ENCODE measurements around the gene CACNB1. TPM values are rescaled to one million over a fixed set of nuclear protein-coding genes. Genes with fewer than 3 reads are reported as not detected.
A peak's percentile ranks its signal among the peaks of the same experiment; 100 is the strongest.

The CACNB1 gene
- total and polyA plus RNA-seq, 9 donors, result 114 to 227 (median 198) TPM

GRCh38 chr17:39144416-39144840 is 53.0 kb downstream of the CACNB1 start:
- H3K27ac ChIP-seq (ENCODE audit: low read length), result peak overlapping the region; percentile 97

GRCh38 chr17:39143552-39144093 is 53.8 kb downstream of the CACNB1 start:
- Histone ChIP-seq H3K27me3 (ENCODE audit: control insufficient read depth, insufficient read depth, low read length) (no peaks in the 10 kb centered on the region), H3K4me1 (ENCODE audit: control insufficient read depth, insufficient read depth, low read length) (peaks cover 24% of the 10 kb centered on the region), H3K36me3 (ENCODE audit: control insufficient read depth, insufficient read depth, low read length) (no peaks in the 10 kb centered on the region), H3K4me3 (ENCODE audit: low read length) (no peak overlapping the region), H3K27ac (ENCODE audit: low read length) (peak overlapping the region; percentile 97), H3K9me3 (replicated peaks; ENCODE audit: control insufficient read depth, low read depth, low read length) (no peaks in the 10 kb centered on the region)
- DNase-seq, result peak; percentile 92
- 24% methylated on average over 4 of the region's 7 CpGs for WGBS (ENCODE audit: insufficient coverage)

More at GRCh38 chr17:39144416-39144840, 53.0 kb downstream of the CACNB1 start:
- Histone ChIP-seq H3K27me3 (ENCODE audit: control insufficient read depth, insufficient read depth, low read length) (peaks cover 6% of the 10 kb centered on the region), H3K4me1 (ENCODE audit: control insufficient read depth, insufficient read depth, low read length) (peaks cover 26% of the 10 kb centered on the region), H3K36me3 (ENCODE audit: control insufficient read depth, insufficient read depth, low read length) (no peaks in the 10 kb centered on the region), H3K9me3 (replicated peaks; ENCODE audit: control insufficient read depth, low read depth, low read length) (no peaks in the 10 kb centered on the region), H3K4me3 (ENCODE audit: low read length) (no peak overlapping the region)
- peak; percentile 99 for DNase-seq
- 1% methylated on average over 7 of the region's 9 CpGs for WGBS (ENCODE audit: insufficient coverage)

DNA sequence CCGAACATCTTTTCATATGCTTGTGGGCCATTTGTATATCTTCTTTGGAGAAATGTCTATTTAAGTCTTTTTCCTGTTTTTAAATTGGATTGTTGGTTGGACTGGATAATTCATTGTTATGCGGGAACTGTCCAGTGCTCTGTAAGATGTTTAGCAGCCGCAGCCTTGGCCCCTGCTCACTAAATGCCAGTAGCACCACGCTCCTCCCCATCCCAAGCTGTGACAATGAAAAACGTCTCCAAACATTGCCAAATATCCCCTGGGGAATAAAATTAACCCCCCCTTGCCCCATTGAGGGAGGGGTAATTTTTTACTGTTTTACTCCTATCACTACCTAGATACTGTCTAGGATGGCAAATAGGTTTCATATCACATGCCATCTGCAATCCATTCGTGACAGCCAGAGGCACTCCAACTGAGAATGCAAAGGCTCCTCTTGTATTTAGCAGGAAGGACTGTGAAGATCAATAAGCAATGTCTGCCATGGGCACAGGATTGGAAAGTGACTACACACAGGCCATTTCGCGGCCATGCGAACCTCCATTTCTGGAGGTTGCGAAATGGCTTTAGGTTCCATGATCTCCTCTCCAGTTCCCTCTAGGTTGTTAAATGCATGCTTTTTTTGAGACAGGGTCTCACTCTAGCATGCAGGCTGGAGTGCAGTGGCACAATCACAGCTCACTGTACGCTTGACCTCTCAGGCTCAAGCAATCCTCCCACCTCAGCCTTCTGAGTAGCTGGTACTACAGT is 55.4 kb downstream of the CACNB1 start:
- H3K27me3 ChIP-seq (ENCODE audit: control insufficient read depth, insufficient read depth, low read length), result peaks cover 3% of the 10 kb centered on the region
- H3K4me1 ChIP-seq (ENCODE audit: control insufficient read depth, insufficient read depth, low read length), result peaks cover 24% of the 10 kb centered on the region
- H3K9me3 ChIP-seq (replicated peaks; ENCODE audit: control insufficient read depth, low read depth, low read length), result no peaks in the 10 kb centered on the region
- no peak overlapping the region for H3K4me3 ChIP-seq (ENCODE audit: low read length)
- no peaks in the 10 kb centered on the region for H3K36me3 ChIP-seq (ENCODE audit: control insufficient read depth, insufficient read depth, low read length)
- H3K27ac ChIP-seq (ENCODE audit: low read length), result no peak overlapping the region
- WGBS (ENCODE audit: insufficient coverage), result 82% methylated on average over 6 of the region's 11 CpGs
- DNase-seq, result no peak

- H3K9me3 ChIP-seq (replicated peaks; ENCODE audit: control insufficient read depth, low read depth, low read length), result no peaks in the 10 kb centered on the region
- H3K4me1 ChIP-seq (ENCODE audit: control insufficient read depth, insufficient read depth, low read length), result peaks cover 24% of the 10 kb centered on the region
- H3K27ac ChIP-seq (ENCODE audit: low read length), result no peak overlapping the region
- DNase-seq, result no peak
- no CpG with 5 or more reads among the region's 5 CpGs for WGBS (ENCODE audit: insufficient coverage)
- peaks cover 3% of the 10 kb centered on the region for H3K27me3 ChIP-seq (ENCODE audit: control insufficient read depth, insufficient read depth, low read length)
- no peaks in the 10 kb centered on the region for H3K36me3 ChIP-seq (ENCODE audit: control insufficient read depth, insufficient read depth, low read length)
- H3K4me3 ChIP-seq (ENCODE audit: low read length), result no peak overlapping the region
Measured at GRCh38 chr17:39141294-39141693, 56.2 kb downstream of the CACNB1 start.

DNA sequence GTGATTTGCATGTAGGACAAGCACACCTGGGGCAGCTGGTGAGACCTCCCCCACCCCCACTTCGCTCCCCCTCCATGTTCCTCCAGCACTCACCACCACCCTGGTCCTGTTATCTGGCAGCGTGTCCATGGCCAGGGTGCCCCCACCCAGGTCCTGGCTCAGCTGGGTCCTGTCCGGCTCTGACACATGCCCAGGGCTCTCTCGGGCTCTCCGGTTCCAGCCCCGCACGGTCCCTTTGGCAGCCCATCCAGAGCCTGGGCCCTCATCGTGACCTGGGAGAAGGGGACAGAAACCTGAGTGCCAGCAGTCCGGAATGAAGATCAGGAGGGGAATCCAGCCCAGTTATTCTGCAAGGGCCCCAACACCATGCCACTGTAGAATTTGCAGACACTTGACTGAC is 57.9 kb downstream of the CACNB1 start:
- Histone ChIP-seq H3K4me3 (ENCODE audit: low read length) (no peak overlapping the region), H3K27ac (ENCODE audit: low read length) (no peak overlapping the region), H3K36me3 (ENCODE audit: control insufficient read depth, insufficient read depth, low read length) (no peaks in the 10 kb centered on the region), H3K27me3 (ENCODE audit: control insufficient read depth, insufficient read depth, low read length) (peaks cover 3% of the 10 kb centered on the region), H3K9me3 (replicated peaks; ENCODE audit: control insufficient read depth, low read depth, low read length) (no peaks in the 10 kb centered on the region), H3K4me1 (ENCODE audit: control insufficient read depth, insufficient read depth, low read length) (peaks cover 21% of the 10 kb centered on the region)
- no peak for DNase-seq
- 86% methylated on average over 9 of the region's 9 CpGs for WGBS (ENCODE audit: insufficient coverage)

DNA sequence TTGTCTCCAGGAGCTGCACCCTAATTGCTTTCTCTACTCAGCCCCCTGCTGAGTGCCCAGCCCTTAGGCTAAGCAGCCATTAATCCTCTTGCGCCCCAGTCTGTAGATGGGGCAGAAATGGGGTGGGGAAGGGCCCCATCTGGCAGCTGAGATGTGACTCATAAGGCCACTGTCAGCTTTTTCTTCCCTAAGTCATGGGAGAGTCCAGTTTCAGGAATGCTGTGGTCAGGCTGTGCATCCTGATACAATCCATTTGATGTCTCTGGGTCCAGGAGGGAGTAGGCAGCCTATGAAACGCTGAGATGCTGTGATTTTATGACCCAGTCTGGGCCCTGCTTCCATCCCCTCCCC is 58.3 kb downstream of the CACNB1 start:
- Histone ChIP-seq H3K9me3 (replicated peaks; ENCODE audit: control insufficient read depth, low read depth, low read length) (no peaks in the 10 kb centered on the region), H3K4me1 (ENCODE audit: control insufficient read depth, insufficient read depth, low read length) (peaks cover 18% of the 10 kb centered on the region), H3K27me3 (ENCODE audit: control insufficient read depth, insufficient read depth, low read length) (peaks cover 3% of the 10 kb centered on the region), H3K27ac (ENCODE audit: low read length) (no peak overlapping the region), H3K4me3 (ENCODE audit: low read length) (no peak overlapping the region), H3K36me3 (ENCODE audit: control insufficient read depth, insufficient read depth, low read length) (no peaks in the 10 kb centered on the region)
- 58% methylated on average over 2 of the region's 2 CpGs for WGBS (ENCODE audit: insufficient coverage)
- DNase-seq, result no peak

GRCh38 chr17:39138431-39139160 is 58.9 kb downstream of the CACNB1 start:
- Histone ChIP-seq H3K9me3 (replicated peaks; ENCODE audit: control insufficient read depth, low read depth, low read length) (no peaks in the 10 kb centered on the region), H3K36me3 (ENCODE audit: control insufficient read depth, insufficient read depth, low read length) (no peaks in the 10 kb centered on the region), H3K4me1 (ENCODE audit: control insufficient read depth, insufficient read depth, low read length) (peaks cover 12% of the 10 kb centered on the region), H3K27ac (ENCODE audit: low read length) (no peak overlapping the region), H3K27me3 (ENCODE audit: control insufficient read depth, insufficient read depth, low read length) (peaks cover 3% of the 10 kb centered on the region), H3K4me3 (ENCODE audit: low read length) (no peak overlapping the region)
- 80% methylated on average over 12 of the region's 13 CpGs for WGBS (ENCODE audit: insufficient coverage)
- DNase-seq, result no peak

- Histone ChIP-seq H3K27me3 (ENCODE audit: control insufficient read depth, insufficient read depth, low read length) (peaks cover 3% of the 10 kb centered on the region), H3K4me1 (ENCODE audit: control insufficient read depth, insufficient read depth, low read length) (peaks cover 17% of the 10 kb centered on the region), H3K4me3 (ENCODE audit: low read length) (no peak overlapping the region), H3K36me3 (ENCODE audit: control insufficient read depth, insufficient read depth, low read length) (no peaks in the 10 kb centered on the region), H3K9me3 (replicated peaks; ENCODE audit: control insufficient read depth, low read depth, low read length) (no peaks in the 10 kb centered on the region), H3K27ac (ENCODE audit: low read length) (no peak overlapping the region)
- WGBS (ENCODE audit: insufficient coverage), result 64% methylated on average over 5 of the region's 6 CpGs
- no peak for DNase-seq
Measured at GRCh38 chr17:39134878-39135277, 62.6 kb downstream of the CACNB1 start.

DNA sequence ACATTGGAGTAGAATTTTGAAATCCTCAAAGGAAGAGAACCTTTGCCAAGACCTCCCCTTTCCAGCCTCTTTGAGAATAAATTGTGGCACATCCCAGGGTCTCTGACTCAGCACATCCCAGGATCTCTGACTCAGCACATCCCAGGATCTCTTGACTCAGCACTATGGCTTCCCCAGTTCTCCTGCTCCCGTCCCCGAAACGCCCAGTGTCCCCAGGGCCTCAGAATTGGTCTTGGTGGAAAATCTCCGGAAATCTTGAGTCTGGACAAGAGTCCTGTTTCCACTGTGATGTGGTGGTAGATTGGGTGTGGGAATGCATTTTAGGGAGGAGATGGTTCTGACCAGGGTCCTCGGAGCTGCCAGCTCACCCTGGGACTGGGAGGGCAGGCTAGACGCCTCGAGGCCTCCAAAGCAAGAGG is 65.3 kb downstream of the CACNB1 start:
- Histone ChIP-seq H3K4me1 (ENCODE audit: control insufficient read depth, insufficient read depth, low read length) (peaks cover 17% of the 10 kb centered on the region), H3K27ac (ENCODE audit: low read length) (no peak overlapping the region), H3K9me3 (replicated peaks; ENCODE audit: control insufficient read depth, low read depth, low read length) (no peaks in the 10 kb centered on the region), H3K27me3 (ENCODE audit: control insufficient read depth, insufficient read depth, low read length) (no peaks in the 10 kb centered on the region), H3K36me3 (ENCODE audit: control insufficient read depth, insufficient read depth, low read length) (no peaks in the 10 kb centered on the region), H3K4me3 (ENCODE audit: low read length) (no peak overlapping the region)
- 72% methylated on average over 5 of the region's 7 CpGs for WGBS (ENCODE audit: insufficient coverage)
- peak; percentile 60 for DNase-seq

DNA sequence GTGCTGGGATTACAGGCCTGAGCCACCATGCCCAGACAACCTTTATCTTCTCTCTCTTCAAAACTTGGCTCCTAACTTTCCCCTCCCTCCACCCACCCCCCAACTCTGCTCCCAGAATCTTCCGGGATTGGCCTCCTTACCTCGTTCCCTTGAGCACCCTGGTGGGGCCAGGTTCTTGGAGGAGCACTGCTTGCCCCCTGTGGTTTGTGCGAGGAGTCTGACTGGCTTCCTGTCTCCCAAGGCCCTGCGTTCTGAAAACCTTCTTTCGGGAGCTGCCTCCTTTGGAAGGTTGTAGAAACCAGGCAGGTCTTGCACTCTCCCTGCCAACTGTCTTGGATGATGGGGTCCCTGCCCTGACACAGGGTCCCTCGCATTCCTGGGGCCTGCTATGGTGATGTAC is 65.9 kb downstream of the CACNB1 start:
- Histone ChIP-seq H3K36me3 (ENCODE audit: control insufficient read depth, insufficient read depth, low read length) (no peaks in the 10 kb centered on the region), H3K4me1 (ENCODE audit: control insufficient read depth, insufficient read depth, low read length) (peaks cover 17% of the 10 kb centered on the region), H3K9me3 (replicated peaks; ENCODE audit: control insufficient read depth, low read depth, low read length) (no peaks in the 10 kb centered on the region), H3K27me3 (ENCODE audit: control insufficient read depth, insufficient read depth, low read length) (no peaks in the 10 kb centered on the region), H3K27ac (ENCODE audit: low read length) (no peak overlapping the region), H3K4me3 (ENCODE audit: low read length) (no peak overlapping the region)
- no peak for DNase-seq
- WGBS (ENCODE audit: insufficient coverage), result 53% methylated on average over 4 of the region's 6 CpGs

All from muscle of leg (tissue), 11 donors.